NCI-H187 treated with DMSO at 0.1 percent for 48 hours (cell line): ENCODE measurements around the gene ORAI2.
"Not testable (repeated sequence)": the region's sequence is repeated elsewhere in the genome, so short reads cannot be mapped to it uniquely, and the experiment has no call there.

Experiments
- DNase-seq: peaks from one replicate; lab custom pipeline; 2025; lab: John Stamatoyannopoulos, UW

The ORAI2 gene

GRCh38 chr7:102469972-102470825 is 36.8 kb downstream of the ORAI2 start:
- DNase-seq = no peak

GRCh38 chr7:102471791-102472125 is 38.4 kb downstream of the ORAI2 start:
- no peak for DNase-seq

DNA sequence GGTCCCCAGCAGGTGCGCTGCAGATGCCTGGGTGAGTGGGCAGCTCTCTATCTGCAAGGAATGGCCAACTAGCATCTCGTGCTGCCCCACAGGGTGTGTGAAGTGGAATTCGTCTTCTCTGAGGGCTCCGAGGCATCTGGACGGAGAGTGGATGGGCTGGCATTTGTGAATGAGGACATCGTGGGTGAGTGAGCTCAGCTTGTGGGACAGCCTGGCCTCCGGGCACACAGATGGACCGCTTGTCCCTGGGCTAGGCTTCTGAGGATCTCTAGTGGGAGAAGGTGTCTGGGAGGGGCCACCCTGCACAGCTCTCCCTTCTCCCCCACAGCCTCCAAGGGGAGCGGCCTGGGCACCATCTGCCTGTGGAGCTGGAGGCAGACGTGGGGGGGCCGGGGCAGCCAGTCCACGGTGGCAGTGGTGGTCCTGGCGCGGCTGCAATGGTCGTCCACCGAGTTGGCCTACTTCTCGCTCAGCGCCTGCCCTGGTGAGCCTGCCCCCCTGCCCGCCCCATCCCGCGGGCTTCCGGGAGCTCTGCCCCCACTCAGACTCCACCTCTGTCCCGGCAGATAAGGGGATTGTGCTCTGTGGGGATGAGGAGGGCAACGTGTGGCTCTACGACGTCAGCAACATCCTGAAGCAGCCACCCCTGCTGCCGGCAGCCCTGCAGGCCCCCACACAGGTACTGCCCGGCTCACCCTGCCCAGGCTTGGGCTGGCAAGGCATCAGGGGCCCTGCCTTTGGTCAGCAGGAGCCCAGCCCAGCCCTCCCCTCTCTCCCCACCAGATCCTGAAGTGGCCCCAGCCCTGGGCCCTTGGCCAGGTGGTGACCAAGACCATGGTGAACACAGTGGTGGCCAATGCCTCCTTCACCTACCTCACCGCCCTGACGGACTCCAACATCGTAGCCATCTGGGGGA is 39.0 kb downstream of the ORAI2 start:
- DNase-seq = no peak

DNA sequence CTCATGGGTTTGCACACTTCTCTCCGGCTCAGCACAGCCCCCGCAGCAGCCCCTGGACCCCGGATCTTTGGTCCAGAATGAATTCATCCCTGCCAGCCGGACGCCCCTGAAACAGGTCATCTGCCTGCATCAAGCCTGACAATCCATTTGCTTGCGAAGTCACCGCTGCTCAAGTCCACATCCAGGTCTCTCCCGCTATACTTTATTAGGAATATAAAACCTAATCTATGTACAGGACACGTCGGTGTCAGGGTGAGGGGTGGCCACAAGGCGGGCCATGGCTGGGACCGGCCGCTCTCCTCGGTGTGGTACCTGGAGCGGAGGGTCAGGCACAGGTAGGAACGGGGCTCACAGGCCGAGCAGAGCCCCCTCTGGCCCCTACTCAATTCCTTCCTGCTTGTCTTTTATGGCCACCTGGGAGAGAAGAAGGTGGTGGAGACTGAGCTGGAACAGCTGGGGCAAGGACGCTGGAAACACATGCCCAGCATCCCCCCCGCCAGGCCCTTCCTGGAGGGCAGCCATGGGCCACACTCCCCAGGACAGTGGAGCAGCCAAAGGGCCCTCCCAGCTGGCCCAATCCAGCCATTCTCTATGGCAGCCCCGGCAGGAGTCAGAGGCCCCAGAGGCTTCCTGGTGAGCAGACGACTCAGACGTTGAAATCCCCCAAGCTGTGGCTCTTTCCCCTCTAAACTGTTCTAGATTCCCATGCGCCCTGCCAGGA is 40.1 kb downstream of the ORAI2 start:
- no peak for DNase-seq

DNA sequence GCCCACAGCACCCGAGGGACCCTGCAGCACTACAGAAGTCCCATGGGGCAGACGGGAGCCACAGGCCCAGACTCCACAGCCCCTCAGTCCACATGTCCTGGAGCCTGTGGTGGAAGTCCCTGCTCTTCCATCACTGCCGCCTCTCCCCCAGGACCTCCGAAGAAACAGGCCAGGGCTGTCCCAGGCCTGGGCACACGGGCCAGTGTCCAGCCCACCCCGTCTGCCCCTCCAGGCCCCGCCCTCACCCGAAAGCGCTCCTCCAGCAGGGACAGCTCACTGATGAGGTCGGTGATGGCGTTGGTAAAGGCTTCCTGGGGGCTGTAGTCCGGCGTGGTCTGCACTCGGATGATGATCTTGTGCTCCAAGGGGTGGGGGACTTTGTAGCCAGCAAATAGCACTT is 40.7 kb downstream of the ORAI2 start:
- not testable (repeated sequence) for DNase-seq

DNA sequence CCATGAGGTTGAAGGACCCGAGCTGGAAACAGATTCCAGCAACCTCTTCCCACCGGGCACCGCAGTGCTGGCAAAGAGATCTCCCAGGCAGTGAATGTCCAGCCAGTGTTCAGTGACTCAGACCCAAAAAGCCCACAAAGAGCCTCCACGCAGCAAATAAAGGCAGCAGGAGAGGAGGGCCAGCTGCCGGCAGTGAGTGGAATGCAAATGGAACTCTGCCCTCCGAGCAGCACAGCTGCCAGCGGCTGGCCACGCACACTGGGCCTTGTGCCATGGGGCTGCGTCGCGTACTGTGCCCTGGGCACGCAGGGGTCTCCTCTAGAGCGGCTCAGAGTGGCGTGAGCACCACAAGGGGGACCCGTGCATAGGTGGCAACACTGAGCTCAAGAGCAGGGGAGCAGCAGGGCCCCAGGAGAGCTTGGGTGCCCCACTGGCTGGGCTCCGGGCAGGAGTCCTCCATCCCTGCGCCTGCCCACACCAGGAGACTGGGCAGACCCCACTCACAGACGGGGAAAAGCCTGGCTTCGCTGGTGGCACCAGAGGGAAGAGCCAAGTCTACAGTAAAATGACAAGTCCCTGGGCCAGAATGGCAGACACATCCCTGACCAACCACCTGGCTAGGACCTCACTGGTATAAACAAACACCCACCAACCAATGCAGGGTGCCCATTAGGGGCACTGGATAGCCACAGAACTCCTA is 41.5 kb downstream of the ORAI2 start:
- DNase-seq = not testable (repeated sequence)

DNA sequence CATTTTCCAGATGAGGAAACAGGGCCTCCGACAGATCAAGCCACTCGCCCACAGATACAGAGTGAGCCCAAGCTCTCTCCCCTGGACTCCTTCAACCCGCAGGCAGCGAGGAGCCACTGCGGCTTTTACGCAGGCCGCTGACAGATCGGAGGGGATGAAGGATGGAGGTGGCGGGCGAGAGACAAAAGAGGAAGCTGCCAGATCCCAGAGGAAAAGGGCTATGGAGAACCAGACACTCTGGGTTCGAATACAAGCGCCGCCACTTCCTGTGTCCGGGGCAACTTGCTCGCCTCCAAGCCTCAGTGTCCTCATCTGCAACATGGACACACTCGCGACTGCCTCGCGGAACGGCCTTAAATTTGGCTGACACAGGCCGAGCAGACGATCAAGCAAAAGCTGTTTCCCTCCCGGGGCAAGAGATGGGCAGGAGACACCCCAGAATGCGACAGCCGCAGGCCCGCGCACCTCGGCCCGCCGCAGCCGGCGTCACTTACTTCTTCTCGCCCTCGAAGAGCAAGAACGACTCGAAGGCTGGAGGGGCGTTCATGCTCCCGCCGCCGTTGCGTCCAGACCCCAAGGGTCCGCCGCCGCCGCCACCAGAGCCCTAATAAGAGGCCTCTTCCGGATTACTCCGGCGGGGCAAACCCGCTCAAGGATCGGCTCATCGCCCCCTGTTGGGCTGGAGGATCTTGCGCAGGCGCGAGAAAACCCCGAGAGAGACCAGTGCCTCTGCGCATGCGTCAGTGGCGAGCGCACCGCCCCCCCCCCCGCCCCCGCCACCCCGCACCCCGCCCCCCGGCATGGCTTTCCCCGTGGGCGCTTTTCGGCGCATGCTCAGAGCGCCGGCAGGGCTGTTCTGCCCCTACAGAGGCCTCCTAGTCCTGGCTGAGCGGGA is 45.2 kb downstream of the ORAI2 start, which contains the start of gene POLR2J:
Gene POLR2J, minus strand, starts transcription at position 609 of the 895 bp plus-strand sequence. Its CDS starts 62 bp downstream, at position 547.
- not testable (repeated sequence) for DNase-seq

- DNase-seq = not testable (repeated sequence)
Observed at GRCh38 chr7:102479209-102479584, 45.8 kb downstream of the ORAI2 start.

- DNase-seq = not testable (repeated sequence)
Observed at GRCh38 chr7:102479982-102480637, 46.7 kb downstream of the ORAI2 start.

DNA sequence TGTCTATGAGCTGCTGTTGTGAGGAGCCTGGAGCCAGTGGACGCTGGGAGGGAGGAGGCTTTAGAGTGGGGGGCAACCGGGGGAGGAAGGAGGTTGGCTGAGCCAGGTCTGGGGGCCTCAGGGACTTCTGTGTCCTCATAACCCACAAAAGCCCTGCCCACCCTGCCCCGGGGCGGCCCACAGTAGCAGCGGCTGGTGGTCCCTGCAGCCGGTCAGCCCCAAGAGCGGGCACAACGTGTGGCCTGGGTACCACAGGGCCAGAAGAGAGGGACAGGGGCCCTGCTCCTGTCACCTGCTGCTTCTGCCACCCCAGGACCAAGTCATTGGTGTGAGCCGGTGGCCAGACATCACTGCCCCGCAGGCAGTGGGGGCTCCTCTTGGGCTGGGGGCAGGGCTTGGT is 48.6 kb downstream of the ORAI2 start:
- DNase-seq = not testable (repeated sequence)

DNA sequence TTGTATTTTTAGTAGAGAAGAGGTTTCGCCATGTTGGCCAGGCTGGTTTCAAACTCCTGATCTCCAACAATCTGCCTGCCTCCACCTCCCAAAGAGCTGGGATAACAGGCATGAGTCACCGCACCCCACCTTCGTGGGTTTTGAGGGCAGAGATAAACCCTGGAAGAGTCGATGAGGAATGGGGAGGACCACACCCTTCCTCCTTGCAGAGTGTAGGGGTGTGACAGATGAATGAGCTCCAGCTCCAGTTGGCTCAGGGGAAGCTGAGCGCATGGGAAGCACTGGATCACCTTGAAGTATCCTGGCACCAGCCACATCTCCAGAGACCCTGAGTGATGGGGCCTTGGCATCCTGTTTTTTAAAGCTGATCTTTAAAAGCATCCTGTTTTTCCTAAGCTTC is 50.9 kb downstream of the ORAI2 start:
- not testable (repeated sequence) for DNase-seq

GRCh38 chr7:102490529-102491075 is 57.2 kb downstream of the ORAI2 start:
- DNase-seq = not testable (repeated sequence)

DNA sequence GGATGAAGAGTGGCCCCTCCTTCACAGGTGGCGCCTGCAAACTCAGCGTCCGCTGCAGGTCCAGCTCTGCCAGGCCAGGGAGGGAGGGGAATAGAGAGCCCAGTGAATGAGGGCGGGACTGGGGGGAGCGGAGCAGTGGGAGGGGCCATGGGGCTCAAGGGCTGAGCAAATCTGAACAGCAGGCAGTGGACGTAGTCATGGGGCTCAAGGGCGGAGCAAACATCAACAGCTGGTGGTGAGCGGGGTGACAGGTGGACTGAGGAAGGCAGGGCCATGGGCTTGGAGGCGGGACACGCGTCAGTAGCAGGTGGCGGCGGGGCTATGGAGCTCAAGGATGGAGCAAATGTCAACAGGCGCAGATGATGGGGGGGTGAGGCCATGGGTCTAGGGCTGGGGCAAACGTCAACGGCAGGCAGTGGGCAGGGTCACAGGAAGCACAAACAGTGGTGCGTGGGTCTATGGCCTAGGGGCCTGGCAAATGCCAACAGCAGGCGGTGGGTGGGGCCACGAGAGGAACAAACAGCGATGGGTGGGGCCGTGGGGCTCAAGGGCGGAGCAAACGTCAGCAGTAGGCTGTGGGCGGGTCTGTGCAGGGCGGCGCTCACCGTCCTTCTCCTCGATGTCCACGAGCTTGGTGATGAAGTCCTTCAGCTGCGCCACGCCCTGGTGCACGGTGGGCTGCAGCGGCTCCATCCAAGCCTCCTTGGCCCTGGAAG is 60.0 kb downstream of the ORAI2 start:
- not testable (repeated sequence) for DNase-seq

DNA sequence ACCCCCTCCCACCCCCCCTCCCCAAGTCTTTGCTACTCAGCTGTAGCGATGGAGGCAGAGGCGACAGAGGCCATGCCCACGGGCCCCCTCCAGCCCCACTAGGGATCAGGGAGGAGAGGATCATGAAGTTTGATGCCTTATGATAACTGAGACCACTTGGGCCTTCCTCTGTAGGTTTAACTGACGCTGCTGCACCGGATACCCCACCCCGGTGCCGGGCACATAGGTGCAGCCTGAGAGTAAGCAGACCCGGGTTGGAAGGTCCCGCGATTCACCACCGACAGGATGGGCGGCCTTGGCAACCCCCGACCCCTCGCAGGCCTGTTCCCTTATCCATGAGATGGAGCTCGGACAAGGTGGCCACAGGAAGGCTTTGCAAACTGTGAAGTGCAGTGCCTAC is 60.7 kb downstream of the ORAI2 start:
- not testable (repeated sequence) for DNase-seq

DNA sequence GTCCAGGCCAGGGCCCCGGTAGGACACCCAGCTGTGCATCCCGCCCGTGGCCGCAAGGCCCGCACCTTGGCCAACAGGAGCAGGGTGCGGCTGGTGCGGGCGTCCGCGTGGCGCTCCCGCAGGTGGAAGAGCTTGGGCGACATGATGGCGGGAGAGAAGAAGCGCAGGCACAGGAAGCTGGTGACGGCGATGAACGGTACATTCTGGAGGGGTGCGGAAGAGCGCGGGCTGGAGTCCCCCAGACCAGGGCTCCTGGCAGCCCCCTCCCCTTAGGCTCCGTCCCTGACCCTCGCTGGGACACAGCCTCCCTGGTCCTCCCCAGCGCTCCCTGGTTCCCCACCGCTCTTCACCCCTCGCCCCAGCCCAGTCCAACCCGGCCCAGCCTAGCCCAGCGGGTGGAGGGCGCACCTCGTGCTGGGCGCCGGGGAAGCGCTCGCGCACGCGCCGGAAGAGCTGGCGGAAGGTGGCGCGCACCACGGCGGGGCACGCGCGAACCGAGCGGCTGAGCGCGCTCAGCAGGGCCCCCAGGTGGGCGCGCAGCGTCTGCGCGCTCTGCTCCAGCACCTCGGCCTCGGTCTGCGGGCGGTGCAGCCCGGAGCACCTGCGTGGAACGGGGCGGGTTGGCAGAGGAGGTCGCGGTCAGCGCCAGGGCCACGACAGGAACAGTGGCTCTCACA is 61.2 kb downstream of the ORAI2 start:
- not testable (repeated sequence) for DNase-seq

DNA sequence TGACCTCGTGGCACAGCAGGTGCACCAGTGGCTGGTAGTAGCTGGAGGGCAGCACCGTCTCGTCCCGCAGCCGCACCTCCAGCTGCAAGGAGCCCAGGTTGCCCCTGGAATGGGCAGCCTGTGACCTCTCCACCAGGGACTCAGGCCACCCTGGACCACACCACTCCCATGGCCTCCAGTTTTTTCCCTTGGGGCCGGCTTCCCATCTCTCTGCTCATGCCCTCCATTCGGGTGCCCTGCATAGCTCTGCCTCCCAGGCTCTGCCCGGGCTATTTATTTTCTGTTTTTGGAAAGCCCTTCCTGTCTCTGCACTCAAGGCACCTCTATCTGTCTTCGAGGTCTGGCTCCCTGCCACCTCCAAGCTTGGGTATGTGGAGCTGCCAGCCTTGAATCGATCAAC is 63.5 kb downstream of the ORAI2 start:
- DNase-seq = not testable (repeated sequence)

DNA sequence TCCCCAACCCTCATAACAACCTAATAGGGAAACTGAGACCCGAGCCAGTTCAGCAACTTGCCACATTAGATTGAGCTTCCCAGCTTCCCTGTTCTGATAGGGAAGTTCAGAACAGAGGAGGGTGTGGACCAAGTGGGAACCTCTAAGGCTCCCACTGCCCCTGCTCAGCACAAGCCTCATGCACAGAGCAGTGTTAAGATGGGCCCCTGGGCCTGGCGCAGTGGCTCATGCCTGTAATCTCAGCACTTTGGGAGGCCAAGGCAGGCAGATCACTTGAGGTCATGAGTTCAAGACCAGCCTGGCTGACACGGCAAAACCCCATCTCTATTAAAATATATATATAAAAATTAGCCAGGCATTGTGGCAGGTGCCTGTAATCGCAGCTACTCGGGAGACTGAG is 63.9 kb downstream of the ORAI2 start:
- not testable (repeated sequence) for DNase-seq

GRCh38 chr7:102498321-102498720 is 64.9 kb downstream of the ORAI2 start:
- DNase-seq = not testable (repeated sequence)
